HepG2 (cell line): Measurements from ENCODE around the gene SND1.

Experiments
- CBX1 ChIP-seq: IDR thresholded peaks from one replicate; pipeline ENCODE4 v1.6.1; 2016; ENCODE audit warnings: antibody characterized with exemption, low read depth
- GTF3A ChIP-seq: sonication (generic); formaldehyde crosslinking; conservative IDR thresholded peaks from 2 replicates; pipeline ENCODE4 v1.4.0; 2020; ENCODE audit warnings: mild to moderate bottlenecking, missing genetic modification reagents
- THYN1 ChIP-seq: sonication (generic); formaldehyde crosslinking; IDR thresholded peaks from 2 replicates; pipeline ENCODE4 v1.8.1; 2023; ENCODE audit warnings: low read depth, mild to moderate bottlenecking, moderate library complexity, missing genetic modification reagents, borderline replicate concordance
- TF ChIP-seq, protein P1 (sequence below): sonication (generic); formaldehyde crosslinking; IDR thresholded peaks from 2 replicates; pipeline ENCODE4 v1.4.0; 2020; ENCODE audit warnings: missing genetic modification reagents, mild to moderate bottlenecking, borderline replicate concordance
- TF ChIP-seq, protein P2 (sequence below): sonication (generic); formaldehyde crosslinking; IDR thresholded peaks from 2 replicates; pipeline ENCODE4 v1.4.0; 2020; ENCODE audit warnings: missing genetic modification reagents
- TF ChIP-seq, protein P3 (sequence below): sonication (generic); formaldehyde crosslinking; IDR thresholded peaks from 2 replicates; pipeline ENCODE4 v1.4.0; 2020; ENCODE audit warnings: low read depth, mild to moderate bottlenecking, missing genetic modification reagents
- TF ChIP-seq, protein P4 (sequence below): sonication (generic); formaldehyde crosslinking; IDR thresholded peaks from 2 replicates; pipeline ENCODE4 v1.5.0; 2020; ENCODE audit warnings: mild to moderate bottlenecking, missing genetic modification reagents, moderate library complexity

GRCh38 chr7:127859330-127859729 lies 207.3 kb downstream of the SND1 start:
- TF ChIP-seq THYN1 (CRISPR knock-in tag) (no peak), GTF3A (CRISPR knock-in tag) (no peak), CBX1 (no peak)
- TF ChIP-seq, protein P1, sequence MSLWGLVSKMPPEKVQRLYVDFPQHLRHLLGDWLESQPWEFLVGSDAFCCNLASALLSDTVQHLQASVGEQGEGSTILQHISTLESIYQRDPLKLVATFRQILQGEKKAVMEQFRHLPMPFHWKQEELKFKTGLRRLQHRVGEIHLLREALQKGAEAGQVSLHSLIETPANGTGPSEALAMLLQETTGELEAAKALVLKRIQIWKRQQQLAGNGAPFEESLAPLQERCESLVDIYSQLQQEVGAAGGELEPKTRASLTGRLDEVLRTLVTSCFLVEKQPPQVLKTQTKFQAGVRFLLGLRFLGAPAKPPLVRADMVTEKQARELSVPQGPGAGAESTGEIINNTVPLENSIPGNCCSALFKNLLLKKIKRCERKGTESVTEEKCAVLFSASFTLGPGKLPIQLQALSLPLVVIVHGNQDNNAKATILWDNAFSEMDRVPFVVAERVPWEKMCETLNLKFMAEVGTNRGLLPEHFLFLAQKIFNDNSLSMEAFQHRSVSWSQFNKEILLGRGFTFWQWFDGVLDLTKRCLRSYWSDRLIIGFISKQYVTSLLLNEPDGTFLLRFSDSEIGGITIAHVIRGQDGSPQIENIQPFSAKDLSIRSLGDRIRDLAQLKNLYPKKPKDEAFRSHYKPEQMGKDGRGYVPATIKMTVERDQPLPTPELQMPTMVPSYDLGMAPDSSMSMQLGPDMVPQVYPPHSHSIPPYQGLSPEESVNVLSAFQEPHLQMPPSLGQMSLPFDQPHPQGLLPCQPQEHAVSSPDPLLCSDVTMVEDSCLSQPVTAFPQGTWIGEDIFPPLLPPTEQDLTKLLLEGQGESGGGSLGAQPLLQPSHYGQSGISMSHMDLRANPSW (CRISPR knock-in tag) = no peak
- TF ChIP-seq, protein P2, sequence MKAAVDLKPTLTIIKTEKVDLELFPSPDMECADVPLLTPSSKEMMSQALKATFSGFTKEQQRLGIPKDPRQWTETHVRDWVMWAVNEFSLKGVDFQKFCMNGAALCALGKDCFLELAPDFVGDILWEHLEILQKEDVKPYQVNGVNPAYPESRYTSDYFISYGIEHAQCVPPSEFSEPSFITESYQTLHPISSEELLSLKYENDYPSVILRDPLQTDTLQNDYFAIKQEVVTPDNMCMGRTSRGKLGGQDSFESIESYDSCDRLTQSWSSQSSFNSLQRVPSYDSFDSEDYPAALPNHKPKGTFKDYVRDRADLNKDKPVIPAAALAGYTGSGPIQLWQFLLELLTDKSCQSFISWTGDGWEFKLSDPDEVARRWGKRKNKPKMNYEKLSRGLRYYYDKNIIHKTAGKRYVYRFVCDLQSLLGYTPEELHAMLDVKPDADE (CRISPR knock-in tag) = no peak
- TF ChIP-seq, protein P3, sequence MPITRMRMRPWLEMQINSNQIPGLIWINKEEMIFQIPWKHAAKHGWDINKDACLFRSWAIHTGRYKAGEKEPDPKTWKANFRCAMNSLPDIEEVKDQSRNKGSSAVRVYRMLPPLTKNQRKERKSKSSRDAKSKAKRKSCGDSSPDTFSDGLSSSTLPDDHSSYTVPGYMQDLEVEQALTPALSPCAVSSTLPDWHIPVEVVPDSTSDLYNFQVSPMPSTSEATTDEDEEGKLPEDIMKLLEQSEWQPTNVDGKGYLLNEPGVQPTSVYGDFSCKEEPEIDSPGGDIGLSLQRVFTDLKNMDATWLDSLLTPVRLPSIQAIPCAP (CRISPR knock-in tag) = no peak
- TF ChIP-seq, protein P4, sequence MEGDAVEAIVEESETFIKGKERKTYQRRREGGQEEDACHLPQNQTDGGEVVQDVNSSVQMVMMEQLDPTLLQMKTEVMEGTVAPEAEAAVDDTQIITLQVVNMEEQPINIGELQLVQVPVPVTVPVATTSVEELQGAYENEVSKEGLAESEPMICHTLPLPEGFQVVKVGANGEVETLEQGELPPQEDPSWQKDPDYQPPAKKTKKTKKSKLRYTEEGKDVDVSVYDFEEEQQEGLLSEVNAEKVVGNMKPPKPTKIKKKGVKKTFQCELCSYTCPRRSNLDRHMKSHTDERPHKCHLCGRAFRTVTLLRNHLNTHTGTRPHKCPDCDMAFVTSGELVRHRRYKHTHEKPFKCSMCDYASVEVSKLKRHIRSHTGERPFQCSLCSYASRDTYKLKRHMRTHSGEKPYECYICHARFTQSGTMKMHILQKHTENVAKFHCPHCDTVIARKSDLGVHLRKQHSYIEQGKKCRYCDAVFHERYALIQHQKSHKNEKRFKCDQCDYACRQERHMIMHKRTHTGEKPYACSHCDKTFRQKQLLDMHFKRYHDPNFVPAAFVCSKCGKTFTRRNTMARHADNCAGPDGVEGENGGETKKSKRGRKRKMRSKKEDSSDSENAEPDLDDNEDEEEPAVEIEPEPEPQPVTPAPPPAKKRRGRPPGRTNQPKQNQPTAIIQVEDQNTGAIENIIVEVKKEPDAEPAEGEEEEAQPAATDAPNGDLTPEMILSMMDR (CRISPR knock-in tag) = no peak
